Measurements from ENCODE around the gene KCTD17.

DNA sequence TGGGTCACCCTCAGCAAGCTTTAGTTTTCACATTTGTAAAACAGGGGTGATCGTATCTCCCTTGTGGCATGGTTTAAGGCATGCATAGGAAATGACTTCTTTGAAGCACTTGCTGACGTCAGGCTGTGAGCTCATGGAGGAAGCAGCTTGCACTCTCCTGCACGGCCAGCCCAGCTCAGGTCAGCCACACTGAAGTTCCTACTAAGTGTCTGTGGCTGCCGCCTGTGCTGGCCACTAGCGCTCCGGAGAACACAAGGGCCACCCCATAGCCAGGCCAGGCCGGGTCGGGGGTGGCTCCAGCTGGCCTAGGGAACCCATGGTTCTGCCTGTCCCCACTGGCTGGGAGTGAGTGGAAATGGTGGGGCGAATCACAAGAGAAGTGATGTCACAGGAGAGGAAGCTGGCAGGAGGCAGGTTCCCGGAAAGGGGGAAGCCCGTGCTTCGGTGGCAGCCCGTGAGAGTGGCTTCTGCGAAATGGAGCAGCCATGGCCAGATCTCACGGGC lies 28.2 kb downstream of the KCTD17 start:
- TF ChIP-seq, protein P1, sequence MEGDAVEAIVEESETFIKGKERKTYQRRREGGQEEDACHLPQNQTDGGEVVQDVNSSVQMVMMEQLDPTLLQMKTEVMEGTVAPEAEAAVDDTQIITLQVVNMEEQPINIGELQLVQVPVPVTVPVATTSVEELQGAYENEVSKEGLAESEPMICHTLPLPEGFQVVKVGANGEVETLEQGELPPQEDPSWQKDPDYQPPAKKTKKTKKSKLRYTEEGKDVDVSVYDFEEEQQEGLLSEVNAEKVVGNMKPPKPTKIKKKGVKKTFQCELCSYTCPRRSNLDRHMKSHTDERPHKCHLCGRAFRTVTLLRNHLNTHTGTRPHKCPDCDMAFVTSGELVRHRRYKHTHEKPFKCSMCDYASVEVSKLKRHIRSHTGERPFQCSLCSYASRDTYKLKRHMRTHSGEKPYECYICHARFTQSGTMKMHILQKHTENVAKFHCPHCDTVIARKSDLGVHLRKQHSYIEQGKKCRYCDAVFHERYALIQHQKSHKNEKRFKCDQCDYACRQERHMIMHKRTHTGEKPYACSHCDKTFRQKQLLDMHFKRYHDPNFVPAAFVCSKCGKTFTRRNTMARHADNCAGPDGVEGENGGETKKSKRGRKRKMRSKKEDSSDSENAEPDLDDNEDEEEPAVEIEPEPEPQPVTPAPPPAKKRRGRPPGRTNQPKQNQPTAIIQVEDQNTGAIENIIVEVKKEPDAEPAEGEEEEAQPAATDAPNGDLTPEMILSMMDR (conservative IDR thresholded peaks at IDR 0.05) = no peak
- TF ChIP-seq EZH2 (IDR thresholded peaks at IDR 0.05; ENCODE audit: low read depth) = no peak

All from PC-9 (cell line).